GM21390 (cell line): ENCODE results near the gene ITGB4.
A peak's percentile ranks its signal among the peaks of the same experiment; 100 is the strongest.
"Not testable (repeated sequence)": the region's sequence is repeated elsewhere in the genome, so short reads cannot be mapped to it uniquely, and the experiment has no call there.

ENCODE experiments used
- ATAC-seq: cut with Tn5 transposase; IDR thresholded peaks from one replicate; pipeline ENCODE4 v1.9.1; 2021; ENCODE audit not compliant: unreplicated experiment

Gene ITGB4

DNA sequence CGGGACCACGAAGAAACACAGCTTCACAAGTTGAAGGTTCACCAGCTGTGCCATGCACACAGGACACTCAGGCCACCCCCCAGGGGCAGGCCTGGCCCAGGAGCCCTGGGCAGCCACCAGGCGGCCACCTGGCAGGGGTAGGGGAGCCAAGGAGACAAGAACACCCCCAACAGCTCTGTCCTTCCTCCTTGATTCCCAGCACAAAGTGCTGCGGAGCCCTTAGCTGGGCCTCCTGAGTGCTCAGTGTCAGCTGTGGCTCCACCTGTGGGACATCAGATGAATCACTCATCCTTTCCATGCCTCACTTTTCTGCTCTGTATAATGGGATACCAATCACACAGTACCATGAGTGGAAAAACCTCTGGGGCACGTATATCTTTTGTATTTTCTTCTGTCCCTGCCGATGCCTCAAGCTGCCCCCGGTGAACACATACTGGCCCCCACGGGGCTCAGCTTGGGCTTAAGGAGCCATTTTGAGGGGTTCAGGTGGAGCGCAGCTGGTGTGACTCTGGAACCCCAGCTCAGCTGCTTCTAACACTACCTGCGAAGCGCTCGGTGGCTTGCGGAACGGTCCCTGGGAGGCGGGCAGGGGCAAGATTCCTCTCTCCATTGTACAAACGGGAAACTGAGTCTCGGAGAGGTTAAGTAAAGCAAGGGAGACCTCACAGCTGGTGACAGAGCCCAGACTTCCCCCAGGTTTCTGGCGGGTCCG, 31.7 kb downstream of the ITGB4 start:
- no peak for ATAC-seq

DNA sequence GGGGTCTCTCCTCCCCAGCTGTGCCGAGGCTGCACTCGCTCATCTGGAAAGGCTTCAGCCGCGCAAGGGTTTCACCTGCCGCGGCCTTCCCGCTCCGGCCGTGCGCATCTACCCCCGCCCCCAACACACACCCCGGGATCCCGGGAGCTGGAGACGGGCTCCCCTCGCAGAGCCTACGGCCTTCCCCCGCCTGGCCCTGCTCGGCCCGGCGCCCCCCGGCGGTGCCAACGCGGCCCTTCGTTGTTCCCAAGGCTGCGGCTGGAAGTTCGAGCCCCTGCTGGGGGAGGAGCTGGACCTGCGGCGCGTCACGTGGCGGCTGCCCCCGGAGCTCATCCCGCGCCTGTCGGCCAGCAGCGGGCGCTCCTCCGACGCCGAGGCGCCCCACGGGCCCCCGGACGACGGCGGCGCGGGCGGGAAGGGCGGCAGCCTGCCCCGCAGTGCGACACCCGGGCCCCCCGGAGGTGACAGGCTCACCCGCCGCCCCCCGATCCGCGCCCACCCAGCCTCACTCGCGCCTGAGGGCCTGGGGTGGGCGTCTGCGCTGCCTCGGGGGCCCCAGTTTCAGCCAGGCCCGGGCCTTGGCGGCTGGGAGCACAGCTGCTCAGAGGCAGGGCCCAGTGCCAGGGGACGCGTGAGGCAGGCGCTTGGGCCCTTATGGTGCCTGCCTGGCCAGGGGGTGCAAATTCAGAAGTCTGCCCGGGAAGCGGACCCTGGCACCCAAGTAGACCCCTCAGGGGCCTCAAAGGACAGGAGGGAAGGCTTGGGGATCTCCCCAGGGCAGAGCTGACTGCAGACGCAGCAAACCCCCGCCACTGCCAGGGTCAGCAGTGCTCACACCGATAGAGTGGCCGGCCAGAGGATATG, 32.5 kb downstream of the ITGB4 start:
- peak; percentile 50 for ATAC-seq

DNA sequence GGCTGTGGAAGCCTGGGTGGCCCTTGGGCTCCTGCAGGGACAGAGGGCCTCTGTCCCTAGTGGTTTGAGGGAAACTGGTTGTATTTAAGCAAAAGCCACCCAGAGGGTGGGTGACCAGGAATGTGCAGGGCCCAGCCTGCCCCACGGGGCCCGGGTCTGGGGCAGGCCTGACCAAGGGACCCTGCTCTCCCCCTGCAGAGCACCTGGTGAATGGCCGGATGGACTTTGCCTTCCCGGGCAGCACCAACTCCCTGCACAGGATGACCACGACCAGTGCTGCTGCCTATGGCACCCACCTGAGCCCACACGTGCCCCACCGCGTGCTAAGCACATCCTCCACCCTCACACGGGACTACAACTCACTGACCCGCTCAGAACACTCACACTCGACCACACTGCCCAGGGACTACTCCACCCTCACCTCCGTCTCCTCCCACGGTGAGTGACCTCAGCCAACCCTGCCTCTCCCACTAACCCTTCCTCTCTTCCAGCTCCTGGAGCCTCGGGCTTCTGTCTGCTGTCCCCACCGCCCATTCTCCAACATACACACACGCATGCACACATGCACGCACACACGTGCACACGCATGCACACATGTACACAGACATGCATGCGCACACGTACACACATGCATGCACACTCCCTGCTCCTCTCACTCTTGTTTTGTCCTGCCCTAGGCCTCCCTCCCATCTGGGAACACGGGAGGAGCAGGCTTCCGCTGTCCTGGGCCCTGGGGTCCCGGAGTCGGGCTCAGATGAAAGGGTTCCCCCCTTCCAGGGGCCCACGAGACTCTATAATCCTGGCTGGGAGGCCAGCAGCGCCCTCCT, 33.3 kb downstream of the ITGB4 start:
- ATAC-seq = no peak

DNA sequence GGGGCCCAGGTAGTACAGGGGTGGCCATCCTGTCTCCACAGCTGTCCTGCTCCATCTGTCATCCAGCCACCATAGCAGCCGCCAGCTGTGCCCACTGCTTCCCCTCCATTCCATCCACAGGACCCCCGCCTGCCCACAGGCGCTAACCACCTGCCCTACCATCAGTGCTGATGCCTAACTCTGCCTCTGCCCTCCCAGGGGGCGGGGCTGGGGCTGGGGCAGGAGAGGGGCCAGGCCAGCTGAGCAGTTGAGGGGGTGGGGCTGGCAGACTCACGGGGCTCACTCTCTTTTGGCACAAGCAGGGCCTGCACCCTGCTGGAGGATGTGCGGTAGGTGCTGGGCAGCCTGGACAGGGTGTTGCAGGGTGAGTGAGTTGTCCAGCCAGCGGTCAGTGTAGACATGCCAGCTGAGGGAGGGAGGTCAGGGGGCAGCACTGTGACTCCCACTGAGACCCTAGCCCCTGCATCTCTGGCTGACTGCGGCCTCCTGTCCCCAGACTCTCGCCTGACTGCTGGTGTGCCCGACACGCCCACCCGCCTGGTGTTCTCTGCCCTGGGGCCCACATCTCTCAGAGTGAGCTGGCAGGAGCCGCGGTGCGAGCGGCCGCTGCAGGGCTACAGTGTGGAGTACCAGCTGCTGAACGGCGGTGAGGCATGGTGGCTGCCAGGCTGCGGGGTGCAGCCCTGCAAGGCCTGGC, 34.1 kb downstream of the ITGB4 start:
- ATAC-seq = no peak

DNA sequence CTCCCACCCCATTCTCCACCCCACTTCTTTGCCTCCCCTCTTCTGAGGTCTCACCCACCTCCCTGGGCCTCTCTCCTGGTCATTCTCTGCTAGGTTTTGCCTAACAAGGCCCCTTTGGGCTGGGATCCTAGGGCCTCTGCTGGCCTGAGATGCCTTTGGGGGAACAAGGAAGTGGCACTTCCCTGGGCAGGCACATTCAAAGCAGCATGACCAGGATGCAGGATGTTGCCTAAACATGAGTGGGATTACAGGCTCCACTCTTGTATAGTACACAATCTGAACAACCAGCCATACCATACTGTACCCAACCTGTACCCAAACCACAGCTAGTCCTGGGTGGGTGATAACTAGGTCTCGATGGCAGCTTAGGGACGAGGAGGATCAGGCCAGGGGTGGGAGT, 34.7 kb downstream of the ITGB4 start:
- no peak for ATAC-seq

DNA sequence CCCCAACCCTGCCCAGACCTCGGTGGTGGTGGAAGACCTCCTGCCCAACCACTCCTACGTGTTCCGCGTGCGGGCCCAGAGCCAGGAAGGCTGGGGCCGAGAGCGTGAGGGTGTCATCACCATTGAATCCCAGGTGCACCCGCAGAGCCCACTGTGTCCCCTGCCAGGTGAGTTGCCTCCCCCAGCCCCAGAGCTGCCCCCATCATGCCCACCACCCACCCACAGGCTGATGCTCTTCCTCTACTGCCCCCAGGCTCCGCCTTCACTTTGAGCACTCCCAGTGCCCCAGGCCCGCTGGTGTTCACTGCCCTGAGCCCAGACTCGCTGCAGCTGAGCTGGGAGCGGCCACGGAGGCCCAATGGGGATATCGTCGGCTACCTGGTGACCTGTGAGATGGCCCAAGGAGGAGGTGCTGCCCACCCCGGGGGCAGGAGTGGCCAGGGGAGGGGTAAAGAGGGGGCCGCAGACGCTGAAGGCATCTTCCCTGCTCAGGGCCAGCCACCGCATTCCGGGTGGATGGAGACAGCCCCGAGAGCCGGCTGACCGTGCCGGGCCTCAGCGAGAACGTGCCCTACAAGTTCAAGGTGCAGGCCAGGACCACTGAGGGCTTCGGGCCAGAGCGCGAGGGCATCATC, 35.3 kb downstream of the ITGB4 start:
- ATAC-seq = no peak

DNA sequence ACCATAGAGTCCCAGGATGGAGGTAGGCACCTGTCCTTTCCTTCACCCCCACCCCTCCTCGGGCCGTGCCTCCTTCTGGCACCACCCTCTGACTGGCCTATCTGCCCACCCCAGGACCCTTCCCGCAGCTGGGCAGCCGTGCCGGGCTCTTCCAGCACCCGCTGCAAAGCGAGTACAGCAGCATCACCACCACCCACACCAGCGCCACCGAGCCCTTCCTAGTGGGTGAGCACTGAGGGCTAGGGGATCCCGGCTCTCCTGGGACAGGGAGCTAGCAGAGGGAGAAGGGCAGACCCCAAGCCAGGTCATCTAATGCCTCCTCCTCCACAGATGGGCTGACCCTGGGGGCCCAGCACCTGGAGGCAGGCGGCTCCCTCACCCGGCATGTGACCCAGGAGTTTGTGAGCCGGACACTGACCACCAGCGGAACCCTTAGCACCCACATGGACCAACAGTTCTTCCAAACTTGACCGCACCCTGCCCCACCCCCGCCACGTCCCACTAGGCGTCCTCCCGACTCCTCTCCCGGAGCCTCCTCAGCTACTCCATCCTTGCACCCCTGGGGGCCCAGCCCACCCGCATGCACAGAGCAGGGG, 35.9 kb downstream of the ITGB4 start:
- no peak for ATAC-seq

DNA sequence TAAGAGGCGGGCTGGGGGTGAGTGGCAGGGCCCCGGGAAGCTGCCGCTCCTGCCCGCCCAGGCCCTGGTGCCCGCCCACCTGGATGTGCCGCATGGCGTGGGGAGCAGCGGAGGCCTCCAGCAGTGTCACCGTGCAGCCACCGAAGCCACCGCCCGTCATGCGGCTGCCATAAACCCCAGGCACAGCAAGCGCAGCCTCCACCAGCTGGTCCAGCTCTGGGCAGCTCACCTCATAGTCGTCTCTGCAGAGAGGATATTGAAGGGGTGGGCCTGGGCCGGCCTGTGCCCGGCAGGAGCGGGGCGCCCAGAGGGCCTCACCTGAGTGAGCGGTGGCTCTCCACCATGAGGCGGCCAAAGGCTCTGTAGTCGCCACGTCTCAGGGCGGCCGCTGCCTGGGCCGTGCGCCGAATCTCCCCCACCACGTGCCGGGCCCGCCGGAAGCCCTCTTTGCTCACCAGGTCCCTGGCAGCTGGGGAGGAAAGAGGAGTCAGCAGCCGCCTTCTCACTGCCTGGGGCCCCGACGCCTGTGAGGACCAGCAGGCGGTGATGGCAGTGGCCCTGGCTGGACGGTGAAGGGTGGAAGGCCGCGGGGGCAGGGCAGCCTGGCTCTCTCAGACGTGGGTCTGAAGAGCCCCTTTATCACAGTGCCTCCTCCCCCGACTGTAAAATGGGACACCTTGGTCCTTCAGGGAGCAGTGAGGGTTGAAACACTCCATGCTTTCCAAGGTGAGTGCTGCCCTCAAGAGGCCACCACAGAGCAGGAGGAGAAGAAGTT, 37.1 kb downstream of the ITGB4 start:
- no peak for ATAC-seq

DNA sequence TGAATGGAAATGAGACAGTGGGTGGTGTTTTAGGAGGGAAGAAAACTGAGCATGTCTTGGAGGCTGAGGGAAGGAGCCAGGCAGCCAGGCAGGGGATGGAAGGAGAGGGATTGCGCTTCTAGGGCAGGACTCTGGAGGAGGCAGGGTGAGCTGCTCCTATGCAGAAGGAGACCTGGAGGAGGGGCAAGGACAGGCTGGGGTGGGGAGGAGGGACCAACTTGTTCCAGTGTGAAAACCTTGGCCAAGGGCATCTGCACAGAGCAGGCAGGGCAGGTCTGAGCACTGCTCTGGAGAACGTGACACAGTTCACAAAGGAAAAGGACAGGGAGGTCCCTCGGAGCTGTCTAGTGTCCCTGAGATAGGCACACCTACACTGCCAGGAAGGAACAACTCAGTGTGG, 38.2 kb downstream of the ITGB4 start:
- ATAC-seq = no peak

DNA sequence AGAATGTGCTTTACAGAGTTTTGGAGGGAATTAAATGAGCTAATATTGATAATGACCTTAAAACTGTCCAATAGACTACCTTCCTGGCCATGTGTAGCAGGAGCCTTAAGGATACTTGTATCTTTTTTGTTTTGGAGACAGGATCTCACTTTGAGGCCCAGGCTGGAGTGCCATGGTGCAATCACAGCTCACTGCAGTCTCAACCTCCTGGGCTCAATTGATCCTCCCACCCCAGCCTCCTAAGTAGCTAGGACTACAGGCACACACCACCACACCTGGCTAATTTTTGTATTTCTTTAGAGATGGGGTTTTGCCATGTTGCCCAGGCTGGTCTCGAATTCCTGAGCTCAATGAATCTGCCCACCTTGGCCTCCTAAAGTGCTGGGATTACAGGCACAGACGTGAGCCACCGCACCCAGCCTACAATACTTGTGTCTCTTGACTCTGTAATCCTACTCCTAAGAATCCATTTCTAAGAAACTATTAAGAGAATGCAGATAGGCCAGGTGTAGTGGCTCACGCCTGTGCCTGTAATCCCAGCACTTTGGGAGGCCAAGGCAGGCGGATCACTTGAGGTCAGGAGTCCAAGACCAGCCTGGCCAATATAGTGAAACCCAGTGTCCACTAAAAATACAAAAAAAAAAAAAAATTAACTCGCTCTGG, 38.9 kb downstream of the ITGB4 start:
- not testable (repeated sequence) for ATAC-seq

DNA sequence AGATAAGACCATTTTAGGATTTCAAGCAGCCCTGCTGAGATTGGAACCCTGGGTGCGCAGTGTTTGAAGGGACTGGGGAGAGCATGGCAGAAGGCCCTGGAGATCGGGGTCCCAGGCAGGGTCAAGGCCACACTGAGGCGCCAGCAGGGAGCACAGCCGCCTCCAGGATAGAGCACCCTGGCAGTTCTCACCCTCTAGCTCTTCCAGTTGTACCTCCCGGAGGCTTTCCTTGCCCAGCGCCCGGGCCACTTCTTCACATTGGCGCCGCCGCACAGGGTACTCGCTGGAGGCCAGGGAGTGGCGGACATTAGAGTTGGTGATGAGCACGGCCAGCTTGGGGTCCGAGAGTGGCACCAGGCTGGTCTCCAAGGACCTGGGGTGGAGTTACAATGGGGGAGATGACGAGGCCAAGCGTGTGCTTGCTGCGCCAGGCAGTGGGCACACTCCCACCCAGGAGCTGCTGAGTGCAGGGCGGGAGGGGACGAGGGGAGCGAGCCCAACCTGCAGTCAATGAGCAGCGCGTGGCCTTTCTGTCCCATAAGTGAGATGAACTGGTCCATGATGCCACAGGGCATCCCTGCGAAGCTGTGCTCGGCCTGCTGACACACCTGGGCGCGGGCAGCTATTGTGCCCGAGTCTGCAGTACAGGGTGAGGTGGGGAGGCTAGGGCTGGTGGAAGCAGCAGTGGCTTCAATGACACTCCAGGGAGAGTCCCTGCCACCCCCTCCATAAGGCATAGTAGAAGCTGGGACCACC, 41.4 kb downstream of the ITGB4 start:
- ATAC-seq = no peak

DNA sequence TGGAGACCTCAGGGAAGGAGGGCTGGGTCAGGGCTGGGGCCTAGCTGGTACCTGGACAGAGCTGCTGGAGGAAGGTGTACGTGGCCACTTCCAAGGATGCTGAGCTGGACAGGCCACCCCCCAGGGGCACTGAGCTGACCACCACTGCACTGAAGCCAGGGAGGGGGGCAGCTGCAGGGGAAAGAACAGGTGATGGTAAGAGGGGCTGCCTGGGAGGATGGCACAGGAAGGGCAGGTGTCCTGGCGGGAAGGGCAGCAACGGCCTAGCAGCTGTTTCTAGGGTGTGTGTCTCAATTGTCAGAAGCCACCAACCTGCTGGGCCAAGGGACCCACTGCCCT, 42.0 kb downstream of the ITGB4 start:
- ATAC-seq = no peak

DNA sequence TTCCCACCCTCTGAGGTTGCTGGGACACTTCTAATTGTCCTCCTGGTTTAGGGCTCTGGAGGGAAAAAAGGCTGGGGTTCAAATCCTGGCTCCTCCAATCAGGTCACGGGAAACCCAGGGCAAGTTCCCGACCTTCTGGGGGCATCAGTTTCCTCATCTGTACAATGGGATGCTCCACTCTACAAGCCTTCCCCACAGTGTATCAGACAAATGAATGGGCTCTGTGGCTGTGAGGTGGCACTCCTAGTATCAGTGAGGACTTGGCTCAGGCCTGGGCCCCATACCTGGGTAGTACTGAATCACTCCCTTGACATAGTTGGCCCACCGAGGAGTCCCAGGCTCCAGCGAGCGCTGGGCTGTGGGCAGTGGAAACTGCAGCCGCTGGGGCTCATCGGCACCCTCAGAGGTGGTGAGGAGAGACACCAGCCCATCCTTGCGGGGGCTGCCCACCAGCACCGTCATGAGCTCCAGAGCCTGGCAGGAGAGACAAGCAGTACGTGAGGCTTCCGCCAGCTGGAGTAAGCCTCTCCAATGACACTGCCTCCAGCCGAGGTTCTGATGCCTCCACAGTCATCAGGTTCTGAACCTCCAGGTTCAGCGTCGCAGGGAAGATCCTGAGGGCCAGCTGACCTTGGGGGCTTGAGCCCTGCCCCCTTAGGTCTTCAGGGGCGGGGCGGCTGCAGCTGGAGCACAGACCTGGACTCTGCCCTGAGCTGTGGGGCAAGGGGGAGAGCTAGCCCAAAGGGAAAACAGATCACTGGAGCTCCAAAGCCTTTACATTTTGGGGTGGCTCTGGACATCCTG, 42.6 kb downstream of the ITGB4 start:
- no peak for ATAC-seq

DNA sequence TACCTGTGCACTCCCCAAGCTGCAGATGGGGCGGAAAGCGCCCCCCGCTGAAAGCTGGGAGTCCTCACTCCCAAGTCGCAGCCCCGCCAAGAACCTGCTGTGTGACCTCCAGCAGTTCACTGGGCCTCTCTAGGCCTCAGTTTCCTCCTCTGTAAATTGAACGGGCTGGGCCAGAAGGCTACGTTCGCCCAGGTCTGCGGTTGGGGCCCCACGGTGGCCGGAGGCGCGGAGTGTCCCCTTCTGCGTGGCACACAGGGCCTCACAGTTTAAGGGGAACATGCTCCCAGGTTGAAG, 43.1 kb downstream of the ITGB4 start:
- ATAC-seq = no peak

DNA sequence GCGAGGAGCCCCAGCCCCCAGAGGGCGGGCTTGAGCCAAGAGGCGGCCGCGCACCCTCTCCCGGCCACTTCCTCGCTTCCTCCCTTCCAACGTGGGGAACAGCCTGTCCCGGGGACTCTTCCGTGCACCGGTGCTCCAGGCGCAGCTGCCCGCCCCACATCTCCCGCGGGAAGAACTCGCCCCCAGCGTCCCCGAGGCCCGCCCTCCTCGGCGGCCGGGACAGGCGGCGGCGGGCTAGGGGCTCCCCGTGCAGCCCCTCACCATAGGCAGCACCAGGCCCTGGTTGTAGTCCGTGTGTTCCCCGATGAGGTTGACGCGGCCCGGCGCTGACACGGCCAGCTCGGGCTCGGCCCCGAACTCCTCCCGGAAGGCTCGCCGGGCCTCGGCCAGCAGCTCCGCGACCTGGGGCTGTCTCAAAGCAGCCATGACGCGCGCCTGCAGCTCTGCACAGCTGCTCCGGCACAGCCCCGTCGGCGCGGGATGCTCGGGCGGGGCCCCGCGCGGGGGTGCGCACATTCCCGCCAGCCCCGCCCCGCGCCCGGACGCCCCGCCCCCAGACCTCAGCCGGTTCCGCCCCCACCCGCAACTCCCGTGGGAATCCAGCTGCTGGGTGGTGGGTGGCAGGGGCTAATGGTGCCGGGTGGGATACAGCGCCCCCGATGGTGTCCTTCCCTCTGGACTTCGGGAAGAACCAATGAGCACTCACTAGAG, 43.6 kb downstream of the ITGB4 start, which contains the start of gene GALK1:
TSS of gene GALK1 (minus strand) at position 482 of the 711 bp plus-strand sequence. CDS start at position 426, 56 bp downstream.
- peak; percentile 76 for ATAC-seq

DNA sequence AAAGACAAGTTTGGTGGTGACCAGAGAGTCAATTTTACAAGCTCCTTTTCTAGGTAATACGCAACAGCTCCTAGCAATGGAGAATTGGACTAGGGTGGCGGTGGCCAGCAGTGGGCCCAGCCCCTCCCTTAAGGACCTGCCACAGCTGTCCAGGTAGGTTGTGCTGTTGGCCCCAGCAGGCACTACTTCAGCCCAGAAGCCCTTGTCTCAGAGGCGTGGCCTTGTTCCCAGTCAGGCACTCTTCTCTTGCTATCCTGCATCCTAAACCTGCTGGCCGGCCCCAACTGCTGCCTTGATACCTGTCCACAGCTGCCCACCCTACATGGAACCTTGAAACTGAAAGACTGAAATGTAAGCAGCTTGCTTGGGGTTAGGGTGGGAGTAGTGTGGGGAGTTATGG, 44.7 kb downstream of the ITGB4 start:
- ATAC-seq = no peak

DNA sequence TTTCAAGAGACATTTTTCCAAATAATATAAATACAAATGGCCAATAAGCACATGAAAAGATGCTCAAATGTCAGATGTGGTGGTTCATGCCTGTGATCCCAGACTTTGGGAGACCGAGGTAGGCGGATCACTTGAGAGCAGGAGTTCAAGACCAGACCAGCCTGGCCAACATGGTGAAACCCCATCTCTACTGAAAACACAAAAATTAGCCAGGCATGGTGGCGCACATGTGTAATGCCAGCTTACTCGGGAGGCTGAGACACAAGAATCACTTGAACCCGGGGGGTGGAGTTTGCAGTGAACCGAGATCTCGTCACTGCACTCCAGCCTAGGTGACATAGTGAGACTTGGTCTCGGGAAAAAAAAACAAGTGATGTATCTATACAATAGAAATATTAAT, 46.6 kb downstream of the ITGB4 start:
- ATAC-seq = no peak
